ENCODE measurements around the gene GDF11. TPM values are rescaled to one million over a fixed set of nuclear protein-coding genes. Genes with fewer than 3 reads are reported as not detected.

Gene GDF11
- total RNA-seq, 1 donor from 2014 or later = 52.4 TPM

DNA sequence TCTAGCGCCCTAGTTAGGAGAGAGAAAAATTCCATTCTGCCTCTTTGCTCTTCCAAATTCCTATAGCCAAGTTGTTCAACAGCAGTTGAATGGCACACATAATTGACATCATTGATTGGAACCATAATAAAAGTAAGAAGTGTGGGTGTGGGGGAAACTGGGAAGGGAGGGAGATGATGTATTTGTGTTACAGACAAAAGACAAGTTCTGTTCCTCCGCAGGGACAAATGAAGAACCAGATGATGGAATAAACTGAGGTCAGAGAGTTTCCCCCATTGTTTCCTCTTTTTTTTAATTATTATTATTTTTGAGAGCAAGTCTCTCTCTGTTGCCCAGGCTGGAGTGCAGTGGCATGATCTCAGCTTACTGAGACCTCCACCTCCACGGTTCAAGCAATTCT lies 34.9 kb downstream of the GDF11 start:
- no peaks in the 10 kb centered on the region for H3K36me3 Mint-ChIP-seq (ENCODE audit: unreplicated experiment)
- no peak overlapping the region for H3K27ac Mint-ChIP-seq (ENCODE audit: unreplicated experiment)
- TF ChIP-seq, protein P1, sequence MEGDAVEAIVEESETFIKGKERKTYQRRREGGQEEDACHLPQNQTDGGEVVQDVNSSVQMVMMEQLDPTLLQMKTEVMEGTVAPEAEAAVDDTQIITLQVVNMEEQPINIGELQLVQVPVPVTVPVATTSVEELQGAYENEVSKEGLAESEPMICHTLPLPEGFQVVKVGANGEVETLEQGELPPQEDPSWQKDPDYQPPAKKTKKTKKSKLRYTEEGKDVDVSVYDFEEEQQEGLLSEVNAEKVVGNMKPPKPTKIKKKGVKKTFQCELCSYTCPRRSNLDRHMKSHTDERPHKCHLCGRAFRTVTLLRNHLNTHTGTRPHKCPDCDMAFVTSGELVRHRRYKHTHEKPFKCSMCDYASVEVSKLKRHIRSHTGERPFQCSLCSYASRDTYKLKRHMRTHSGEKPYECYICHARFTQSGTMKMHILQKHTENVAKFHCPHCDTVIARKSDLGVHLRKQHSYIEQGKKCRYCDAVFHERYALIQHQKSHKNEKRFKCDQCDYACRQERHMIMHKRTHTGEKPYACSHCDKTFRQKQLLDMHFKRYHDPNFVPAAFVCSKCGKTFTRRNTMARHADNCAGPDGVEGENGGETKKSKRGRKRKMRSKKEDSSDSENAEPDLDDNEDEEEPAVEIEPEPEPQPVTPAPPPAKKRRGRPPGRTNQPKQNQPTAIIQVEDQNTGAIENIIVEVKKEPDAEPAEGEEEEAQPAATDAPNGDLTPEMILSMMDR (IDR thresholded peaks at IDR 0.05; ENCODE audit: partially characterized antibody, unreplicated experiment) = no peak
- peaks cover 3% of the 10 kb centered on the region for H3K9me3 Mint-ChIP-seq (ENCODE audit: unreplicated experiment)
- H3K4me1 Mint-ChIP-seq (ENCODE audit: low read depth, unreplicated experiment) = no peaks in the 10 kb centered on the region
- H3K4me3 Mint-ChIP-seq (ENCODE audit: unreplicated experiment) = no peak overlapping the region
- no peak for DNase-seq
- H3K27me3 Mint-ChIP-seq (ENCODE audit: unreplicated experiment) = peaks cover 5% of the 10 kb centered on the region

DNA sequence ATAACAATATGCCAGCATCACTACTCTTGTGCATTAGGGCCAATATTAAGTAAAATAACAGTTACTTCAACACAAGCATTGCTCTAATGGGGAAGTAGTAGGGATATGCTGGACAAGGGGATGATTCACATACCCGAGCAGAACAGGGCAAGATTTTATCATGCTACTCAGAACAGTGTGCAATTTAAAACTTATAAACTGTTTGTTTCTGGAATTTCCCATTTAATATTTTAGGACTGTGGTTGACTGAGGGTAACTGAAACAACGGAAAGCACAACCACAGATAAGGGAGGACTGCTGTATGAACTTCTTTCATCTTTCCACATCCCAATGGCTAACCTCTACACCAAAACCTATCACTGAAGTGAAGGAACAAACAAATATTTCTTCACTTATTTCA lies 37.8 kb downstream of the GDF11 start:
- Mint-ChIP-seq H3K27me3 (ENCODE audit: unreplicated experiment) (peaks cover 5% of the 10 kb centered on the region), H3K9me3 (ENCODE audit: unreplicated experiment) (peaks cover 4% of the 10 kb centered on the region), H3K36me3 (ENCODE audit: unreplicated experiment) (no peaks in the 10 kb centered on the region), H3K27ac (ENCODE audit: unreplicated experiment) (no peak overlapping the region), H3K4me1 (ENCODE audit: low read depth, unreplicated experiment) (no peaks in the 10 kb centered on the region), H3K4me3 (ENCODE audit: unreplicated experiment) (no peak overlapping the region)
- TF ChIP-seq, protein P1 (IDR thresholded peaks at IDR 0.05; ENCODE audit: partially characterized antibody, unreplicated experiment) = no peak
- no peak for DNase-seq

DNA sequence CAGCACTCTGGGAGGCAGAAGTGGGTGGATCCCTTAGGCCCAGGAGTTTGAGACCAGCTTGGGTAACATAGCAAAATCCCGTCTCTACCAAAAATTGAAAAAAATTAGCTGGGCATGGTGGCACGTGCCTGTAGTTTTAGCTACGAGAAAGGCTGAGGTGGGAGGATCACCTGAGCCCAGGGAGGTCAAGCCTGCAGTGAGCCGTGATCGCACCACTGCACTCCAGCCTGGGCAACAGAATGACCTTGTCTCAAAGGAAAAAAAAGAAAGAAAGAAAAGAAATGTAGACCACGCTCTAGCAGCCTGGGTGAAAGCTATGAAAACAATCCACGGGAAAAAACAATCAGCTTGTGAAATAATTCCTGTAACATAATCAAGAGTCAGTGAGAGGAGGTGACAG lies 45.6 kb downstream of the GDF11 start:
- Mint-ChIP-seq H3K4me1 (ENCODE audit: low read depth, unreplicated experiment) (no peaks in the 10 kb centered on the region), H3K27ac (ENCODE audit: unreplicated experiment) (no peak overlapping the region), H3K4me3 (ENCODE audit: unreplicated experiment) (no peak overlapping the region), H3K27me3 (ENCODE audit: unreplicated experiment) (no peaks in the 10 kb centered on the region), H3K36me3 (ENCODE audit: unreplicated experiment) (no peaks in the 10 kb centered on the region), H3K9me3 (ENCODE audit: unreplicated experiment) (peaks cover 2% of the 10 kb centered on the region)
- no peak for DNase-seq
- TF ChIP-seq, protein P1 (IDR thresholded peaks at IDR 0.05; ENCODE audit: partially characterized antibody, unreplicated experiment) = no peak

DNA sequence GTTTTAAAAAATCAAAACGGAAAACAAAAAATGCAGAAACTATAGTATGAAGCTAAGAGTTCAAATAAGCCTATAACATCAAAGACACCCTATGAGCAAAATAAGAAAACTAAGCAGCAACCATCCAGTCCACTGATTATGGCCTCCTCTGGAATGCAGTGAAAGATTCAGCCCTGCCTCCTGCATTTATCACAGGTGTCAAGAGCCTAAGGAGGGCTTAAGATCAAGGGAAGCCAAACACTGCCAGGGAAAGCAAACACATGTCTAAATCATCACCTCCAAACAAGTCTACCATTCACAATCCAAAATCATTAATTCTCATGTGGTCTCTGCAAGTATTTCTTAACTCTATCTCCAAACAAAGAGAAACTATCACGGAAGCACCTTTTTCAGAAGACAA lies 46.2 kb downstream of the GDF11 start:
- TF ChIP-seq, protein P1 (IDR thresholded peaks at IDR 0.05; ENCODE audit: partially characterized antibody, unreplicated experiment) = no peak
- Mint-ChIP-seq H3K9me3 (ENCODE audit: unreplicated experiment) (peaks cover 2% of the 10 kb centered on the region), H3K4me1 (ENCODE audit: low read depth, unreplicated experiment) (no peaks in the 10 kb centered on the region), H3K4me3 (ENCODE audit: unreplicated experiment) (no peak overlapping the region), H3K27ac (ENCODE audit: unreplicated experiment) (no peak overlapping the region), H3K27me3 (ENCODE audit: unreplicated experiment) (no peaks in the 10 kb centered on the region), H3K36me3 (ENCODE audit: unreplicated experiment) (no peaks in the 10 kb centered on the region)
- no peak for DNase-seq

DNA sequence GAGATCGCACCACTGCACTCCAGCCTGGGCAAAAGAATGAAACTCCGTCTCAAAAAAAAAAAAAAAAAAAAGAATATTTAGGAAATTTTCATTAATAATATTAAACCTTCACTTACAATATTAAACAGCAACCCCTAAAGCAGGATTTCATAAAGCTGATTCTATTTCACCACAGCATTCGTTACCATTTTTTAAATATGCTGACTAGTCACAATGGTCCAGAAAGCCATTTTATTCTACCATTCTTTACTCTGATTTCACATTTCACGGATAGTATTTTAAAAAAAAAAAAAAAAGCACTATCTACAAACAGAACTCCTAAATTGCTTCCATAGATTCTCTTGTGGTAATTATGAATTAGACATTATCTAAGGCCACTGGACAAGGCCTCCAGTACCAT lies 47.0 kb downstream of the GDF11 start:
- no peak for DNase-seq
- TF ChIP-seq, protein P1 (IDR thresholded peaks at IDR 0.05; ENCODE audit: partially characterized antibody, unreplicated experiment) = no peak
- Mint-ChIP-seq H3K27ac (ENCODE audit: unreplicated experiment) (no peak overlapping the region), H3K4me1 (ENCODE audit: low read depth, unreplicated experiment) (no peaks in the 10 kb centered on the region), H3K27me3 (ENCODE audit: unreplicated experiment) (no peaks in the 10 kb centered on the region), H3K4me3 (ENCODE audit: unreplicated experiment) (no peak overlapping the region), H3K9me3 (ENCODE audit: unreplicated experiment) (peaks cover 2% of the 10 kb centered on the region), H3K36me3 (ENCODE audit: unreplicated experiment) (no peaks in the 10 kb centered on the region)
